SH-SY5Y (cell line): Measurements from ENCODE around the gene GHRL.

Experiments
- GATA2 ChIP-seq: IDR thresholded peaks from 2 replicates; pipeline ENCODE4 v1.6.1; 2011; ENCODE audit warnings: mild to moderate bottlenecking, low read depth, low read length
- GATA3 ChIP-seq: IDR thresholded peaks from 2 replicates; pipeline ENCODE4 v1.6.1; 2011; ENCODE audit warnings: low read depth, mild to moderate bottlenecking, low read length, moderate library complexity

DNA sequence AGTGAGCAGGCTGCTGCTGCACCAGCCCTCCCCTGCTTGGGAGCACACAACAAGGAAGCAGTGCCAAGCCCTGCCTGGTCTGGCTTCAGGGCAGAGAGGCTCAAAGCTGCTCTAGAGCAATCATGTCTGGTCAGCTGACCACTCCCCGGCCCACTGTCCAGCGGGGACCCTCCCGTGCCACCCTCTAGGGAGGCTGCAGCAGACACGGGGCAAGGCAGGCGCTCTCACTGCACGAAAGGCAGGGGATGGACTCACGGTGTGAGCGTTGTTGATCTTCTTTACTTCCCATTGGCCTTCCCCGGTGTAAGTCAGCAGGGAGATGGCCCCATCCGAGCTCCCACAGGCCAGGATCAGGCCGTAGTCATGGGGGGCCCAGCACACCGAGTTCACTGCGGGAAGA lies 19.0 kb upstream of the GHRL start:
- TF ChIP-seq GATA2 (no peak), GATA3 (no peak)
